Ovary (tissue), 9 donors: ENCODE measurements around the gene AKAP17A. TPM values are rescaled to one million over a fixed set of nuclear protein-coding genes. Genes with fewer than 3 reads are reported as not detected.
"Not testable (repeated sequence)": the region's sequence is repeated elsewhere in the genome, so short reads cannot be mapped to it uniquely, and the experiment has no call there.

ENCODE experiments used
- DNase-seq, 5 donors: peaks; one replicate each; pipeline ENCODE4 v3.0.0-alpha.2; 2019 to 2020
- H3K27ac ChIP-seq, 2 donors: fragments of 200-600 bp; one replicate each; pipeline versions ENCODE4 v1.5.1 to v1.8.0; 2019 to 2022
- H3K27me3 ChIP-seq: fragments of 200-600 bp; one replicate; pipeline ENCODE4 v1.8.0; 2022
- H3K36me3 ChIP-seq: fragments of 200-600 bp; sonication (generic); one replicate; pipeline ENCODE4 v1.5.1; 2019
- H3K4me1 ChIP-seq: one replicate; pipeline ENCODE4 v1.8.1; 2013; ENCODE audit warnings: mild to moderate bottlenecking, moderate library complexity; ENCODE audit not compliant: insufficient read depth
- H3K4me3 ChIP-seq: fragments of 200-600 bp; sonication (generic); one replicate; pipeline ENCODE4 v1.5.1; 2017
- H3K9me3 ChIP-seq, 2 donors: fragments of 200-600 bp in 1 of 2; sonication (generic) in 1 of 2; one replicate each; pipeline versions ENCODE4 v1.5.1 to v1.8.1; 2013 to 2019; ENCODE audit warnings: mild to moderate bottlenecking in 1 of 2, moderate library complexity in 1 of 2
- CTCF ChIP-seq, 3 donors: fragments of 450-650 bp in 2 of 3; fragments of 200-600 bp in 1 of 3; IDR thresholded peaks; one replicate each; pipeline versions ENCODE4 v1.5.1 to v1.8.0; 2016 to 2022; ENCODE audit warnings: antibody characterized with exemption in 3 of 3, mild to moderate bottlenecking in 1 of 3
- EP300 ChIP-seq: sonication (generic); formaldehyde crosslinking; IDR thresholded peaks from one replicate; pipeline ENCODE4 v1.6.1; 2017; ENCODE audit warnings: antibody characterized with exemption
- POLR2A ChIP-seq: fragments of 450-650 bp; IDR thresholded peaks from one replicate; pipeline ENCODE4 v1.6.1; 2017; ENCODE audit warnings: antibody characterized with exemption, mild to moderate bottlenecking, moderate library complexity
- WGBS, 3 donors: extraction: QIAGEN DNeasy Blood & Tissue Kit in 1 of 3; methylation state at CpG; one replicate each; pipeline versions ENCODE4 v1.1.5 to v1.1.7; 2013 to 2017; 5-methylcytosine and 5-hydroxymethylcytosine counted together
- intact Hi-C, 4 donors: fragments of 100-400 bp; cut with DNase I; formaldehyde crosslinking; loops; one replicate each; pipeline versions ENCODE4 v1.11.0 to v1.15.1; 2022 to 2023
- polyA plus RNA-seq, 2 donors: library from polyadenylated mRNA; stranded (reverse); fragments of 200-250 nt in 1 of 2; fragments of 350-450 nt in 1 of 2; fragmentation: Illumina TruSeq in 1 of 2; extraction: RNeasy Lipid Tissue Mini Kit (QIAGEN cat#74804) in 1 of 2; gene quantifications; one replicate each; pipeline ENCODE4 v1.2.3, GENCODE V29; 2013 to 2014
- total RNA-seq, 7 donors: library from RNA; depleted of rRNA in 2 of 7; stranded (reverse); fragments of >200 nt in 2 of 7; fragmentation: NEBNext Ultra II Directional in 3 of 7; extraction: Animal tissue kit (Norgen Biotek cat#: 25700) in 3 of 7; gene quantifications; one replicate each; pipeline versions ENCODE4 v1.1.0 to v1.2.4, GENCODE V29; 2016 to 2023
- donor health status: DM: no; HTN: no; CAD: no; lungs with moderate emphysema.
- donor health status: DM: no; HTN: no; CAD: no.
- donor health status: Bipolar disorder and iron deficiency.
- donor health status: DM: yes; HTN: yes; CAD: no.
- donor health status: DM: no; HTN: no; CAD: no.
- donor health status: DM: yes; HTN: yes; CAD: no.

AKAP17A gene
- total and polyA plus RNA-seq, 9 donors = 15.4 to 78.1 (median 63.3) TPM

- TF ChIP-seq EP300 (no peak), CTCF (IDR thresholded peaks at IDR 0.05) (no peak), POLR2A (no peak)
- Histone ChIP-seq H3K36me3 (no peaks in the 10 kb centered on the region), H3K4me3 (no peak overlapping the region), H3K27ac (no peak overlapping the region), H3K27me3 (no peaks in the 10 kb centered on the region), H3K9me3 (no peaks in the 10 kb centered on the region), H3K4me1 (no peaks in the 10 kb centered on the region)
- whole genome bisulfite sequencing, 3 donors = 64 to 69% (median 68%) methylated on average over 4 of the region's 4 CpGs
- intact Hi-C loops = no loop called here
- DNase-seq = no peak
Observed at GRCh38 chrX:1618689-1619088, 27.3 kb downstream of the AKAP17A start.

DNA sequence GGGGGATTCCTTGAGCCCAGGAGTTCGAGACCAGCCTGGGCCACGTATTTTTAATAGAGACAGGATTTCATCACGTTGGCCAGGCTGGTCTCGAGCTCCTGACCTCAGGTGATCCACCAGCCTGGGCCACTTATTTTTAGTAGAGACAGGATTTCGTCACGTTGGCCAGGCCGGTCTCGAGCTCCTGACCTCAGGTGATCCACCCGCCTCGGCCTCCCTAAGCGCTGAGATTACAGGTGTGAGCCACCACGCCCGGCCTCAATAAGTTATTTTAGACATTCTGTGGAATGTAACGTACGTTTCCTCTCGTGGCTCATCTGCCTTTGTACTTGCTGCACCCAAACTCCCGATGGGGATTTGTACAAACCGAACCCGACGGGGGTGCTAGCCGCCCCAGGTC lies 32.3 kb downstream of the AKAP17A start:
- 81 to 86% (median 83%) methylated on average over 21 of the region's 21 CpGs for WGBS, 3 donors
- no peak overlapping the region for H3K27ac ChIP-seq

GRCh38 chrX:1624158-1624860 lies 32.9 kb downstream of the AKAP17A start:
- H3K27ac ChIP-seq, H3K9me3 ChIP-seq, H3K4me1 ChIP-seq, H3K36me3 ChIP-seq, H3K27me3 ChIP-seq, DNase-seq, intact Hi-C loops, H3K4me3 ChIP-seq: not testable (repeated sequence)
- WGBS, 3 donors = 75 to 87% (median 79%) methylated on average over 14 of the region's 14 CpGs

More for the DNA sequence above, 32.3 kb downstream of the AKAP17A start:
- H3K4me1 ChIP-seq = no peaks in the 10 kb centered on the region
- TF ChIP-seq CTCF (IDR thresholded peaks at IDR 0.05) (no peak), EP300 (no peak), POLR2A (no peak)
- DNase-seq = no peak
- H3K27me3 ChIP-seq = no peaks in the 10 kb centered on the region
- no peaks in the 10 kb centered on the region for H3K9me3 ChIP-seq
- intact Hi-C loops = no loop called here
- no peaks in the 10 kb centered on the region for H3K36me3 ChIP-seq
- H3K4me3 ChIP-seq = no peak overlapping the region

DNA sequence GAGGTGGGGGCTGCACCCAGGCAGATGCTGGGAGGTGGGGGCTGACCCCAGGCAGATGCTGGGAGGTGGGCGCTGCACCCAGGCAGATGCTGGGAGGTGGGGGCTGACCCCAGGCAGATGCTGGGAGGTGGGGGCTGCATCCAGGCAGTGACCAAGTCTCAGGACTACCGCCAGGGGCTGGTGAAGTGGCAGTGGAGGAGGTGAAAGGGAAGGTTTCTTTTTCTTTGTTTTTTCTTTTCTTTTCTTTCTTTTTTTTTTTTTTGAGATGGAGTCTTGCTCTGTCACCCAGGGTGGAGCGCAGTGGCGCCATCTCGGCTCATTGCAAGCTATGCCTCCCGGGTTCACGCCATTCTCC lies 33.4 kb downstream of the AKAP17A start:
- H3K4me3 ChIP-seq, H3K4me1 ChIP-seq, H3K9me3 ChIP-seq, DNase-seq, H3K27me3 ChIP-seq, intact Hi-C loops, H3K27ac ChIP-seq, H3K36me3 ChIP-seq: not testable (repeated sequence)
- 93 to 96% (median 94%) methylated on average over 7 of the region's 7 CpGs for WGBS, 3 donors

DNA sequence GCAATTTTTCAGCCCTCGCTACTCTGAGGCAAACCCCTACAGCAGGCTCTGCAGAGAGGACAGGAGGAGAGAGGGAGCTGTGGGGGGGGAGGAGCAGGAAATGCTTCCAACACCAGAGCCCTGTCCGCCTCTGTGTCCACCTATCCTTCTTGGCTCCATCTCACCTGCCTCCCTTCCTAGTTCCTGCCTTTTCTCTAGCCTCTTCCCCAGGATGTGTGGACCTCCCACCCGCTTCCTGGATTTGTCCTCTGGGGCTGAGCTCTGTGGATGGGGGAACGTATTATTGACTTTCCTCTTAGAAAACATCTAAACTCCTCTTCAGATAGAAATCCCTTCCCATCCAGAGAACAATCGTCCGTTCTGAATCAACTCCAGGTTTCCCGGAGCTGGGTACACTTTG lies 37.8 kb downstream of the AKAP17A start:
- WGBS, 3 donors = 77 to 91% (median 89%) methylated on average over 7 of the region's 7 CpGs
- Histone ChIP-seq H3K9me3 (no peaks in the 10 kb centered on the region), H3K4me3 (no peak overlapping the region), H3K4me1 (no peaks in the 10 kb centered on the region), H3K27me3 (no peaks in the 10 kb centered on the region), H3K36me3 (no peaks in the 10 kb centered on the region), H3K27ac (no peak overlapping the region)
- DNase-seq = no peak
- intact Hi-C loops = no loop called here
- TF ChIP-seq CTCF (IDR thresholded peaks at IDR 0.05) (no peak), EP300 (no peak), POLR2A (no peak)
